Measurements from ENCODE around the gene LTBP2. TPM values are rescaled to one million over a fixed set of nuclear protein-coding genes. Genes with fewer than 3 reads are reported as not detected.

Gene LTBP2
- total RNA-seq, 1 donor from 2014 or later = 2.9 TPM

GRCh38 chr14:74569806-74570591, 42.0 kb downstream of the LTBP2 start:
- H3K4me3 Mint-ChIP-seq = no peak overlapping the region
- TF ChIP-seq CTCF (IDR thresholded peaks at IDR 0.05; ENCODE audit: unreplicated experiment) = no peak
- H3K9me3 Mint-ChIP-seq = no peaks in the 10 kb centered on the region
- no peak for DNase-seq (ENCODE audit: low spot score in 2 of 2, unreplicated experiment in 2 of 2)
- peak overlapping the region; percentile 89 for H3K27ac Mint-ChIP-seq
- no peaks in the 10 kb centered on the region for H3K36me3 Mint-ChIP-seq
- H3K27me3 Mint-ChIP-seq (ENCODE audit: low read depth) = no peaks in the 10 kb centered on the region
- peaks cover 90% of the 10 kb centered on the region for H3K4me1 Mint-ChIP-seq

GRCh38 chr14:74569387-74569786, 42.6 kb downstream of the LTBP2 start:
- peaks cover 85% of the 10 kb centered on the region for H3K4me1 Mint-ChIP-seq
- no peaks in the 10 kb centered on the region for H3K9me3 Mint-ChIP-seq
- no peak overlapping the region for H3K4me3 Mint-ChIP-seq
- H3K36me3 Mint-ChIP-seq = no peaks in the 10 kb centered on the region
- H3K27me3 Mint-ChIP-seq (ENCODE audit: low read depth) = no peaks in the 10 kb centered on the region
- peak overlapping the region; percentile 68 for H3K27ac Mint-ChIP-seq
- DNase-seq (ENCODE audit: low spot score in 2 of 2, unreplicated experiment in 2 of 2) = no peak
- no peak for TF ChIP-seq CTCF (IDR thresholded peaks at IDR 0.05; ENCODE audit: unreplicated experiment)

- H3K27ac Mint-ChIP-seq = peak overlapping the region; percentile 34
- no peaks in the 10 kb centered on the region for H3K9me3 Mint-ChIP-seq
- H3K4me1 Mint-ChIP-seq = peaks cover 80% of the 10 kb centered on the region
- no peaks in the 10 kb centered on the region for H3K27me3 Mint-ChIP-seq (ENCODE audit: low read depth)
- no peak overlapping the region for H3K4me3 Mint-ChIP-seq
- H3K36me3 Mint-ChIP-seq = no peaks in the 10 kb centered on the region
- no peak for TF ChIP-seq CTCF (IDR thresholded peaks at IDR 0.05; ENCODE audit: unreplicated experiment)
- no peak for DNase-seq (ENCODE audit: low spot score in 2 of 2, unreplicated experiment in 2 of 2)
Measured at GRCh38 chr14:74568911-74569310, 43.1 kb downstream of the LTBP2 start.

GRCh38 chr14:74568380-74568649, 43.7 kb downstream of the LTBP2 start:
- H3K36me3 Mint-ChIP-seq = no peaks in the 10 kb centered on the region
- DNase-seq (ENCODE audit: low spot score in 2 of 2, unreplicated experiment in 2 of 2) = no peak
- no peaks in the 10 kb centered on the region for H3K27me3 Mint-ChIP-seq (ENCODE audit: low read depth)
- TF ChIP-seq CTCF (IDR thresholded peaks at IDR 0.05; ENCODE audit: unreplicated experiment) = no peak
- H3K9me3 Mint-ChIP-seq = no peaks in the 10 kb centered on the region
- peaks cover 79% of the 10 kb centered on the region for H3K4me1 Mint-ChIP-seq
- H3K27ac Mint-ChIP-seq = peak overlapping the region; percentile 64
- no peak overlapping the region for H3K4me3 Mint-ChIP-seq

GRCh38 chr14:74567646-74568379, 44.2 kb downstream of the LTBP2 start:
- no peak for TF ChIP-seq CTCF (IDR thresholded peaks at IDR 0.05; ENCODE audit: unreplicated experiment)
- no peaks in the 10 kb centered on the region for H3K9me3 Mint-ChIP-seq
- no peaks in the 10 kb centered on the region for H3K27me3 Mint-ChIP-seq (ENCODE audit: low read depth)
- peaks cover 79% of the 10 kb centered on the region for H3K4me1 Mint-ChIP-seq
- peak overlapping the region; percentile 64 for H3K27ac Mint-ChIP-seq
- no peak for DNase-seq (ENCODE audit: low spot score in 2 of 2, unreplicated experiment in 2 of 2)
- no peaks in the 10 kb centered on the region for H3K36me3 Mint-ChIP-seq
- no peak overlapping the region for H3K4me3 Mint-ChIP-seq

Measured in mesothelial cell of epicardium (in vitro differentiated cells).